IMR-90 (cell line): ENCODE measurements around the gene DSG3. TPM values are rescaled to one million over a fixed set of nuclear protein-coding genes. Genes with fewer than 3 reads are reported as not detected.

Experiments used
- ATAC-seq: fragments of 200-7000 bp; cut with Tn5 transposase; 2 replicates; pipeline ENCODE4 v1.9.1; 2020; ENCODE audit warnings: low read depth, mild to moderate bottlenecking, moderate library complexity
- BruUV-seq: library from RNA; stranded (reverse); fragments of 400-500 nt; replicated peaks from 2 replicates; lab custom pipeline; 2021; lab: Mats Ljungman, UMichigan
- CTCF ChIA-PET: fragments of 300-600 bp; formaldehyde crosslinking; extraction: SDS; loops from one replicate; lab custom pipeline; 2021; ENCODE audit warnings: antibody characterized with exemption; lab: Yijun Ruan, JAX
- POLR2A ChIA-PET: fragments of 300-600 bp; sonication (Branson Sonifier 250); formaldehyde crosslinking; loops from one replicate; lab custom pipeline; 2022; ENCODE audit warnings: antibody characterized with exemption; ENCODE audit not compliant: unreplicated experiment; lab: Charles Lee
- DNase-seq: peaks from one replicate; pipeline ENCODE4 v3.0.0; 2013
- H2AFZ ChIP-seq: replicated peaks from 2 replicates; pipeline ENCODE3; 2013; ENCODE audit warnings: low read length, mild to moderate bottlenecking; ENCODE audit not compliant: poor library complexity
- H2AK5ac ChIP-seq: 2 replicates; pipeline ENCODE4 v1.6.1; 2013; ENCODE audit warnings: low read depth, low read length, inconsistent platforms
- H2AK9ac ChIP-seq: replicated peaks from 2 replicates; pipeline ENCODE3; 2013; ENCODE audit warnings: mild to moderate bottlenecking, low read depth, low read length, moderate library complexity; ENCODE audit not compliant: poor library complexity
- H2BK120ac ChIP-seq: 2 replicates; pipeline ENCODE4 v1.6.1; 2013; ENCODE audit warnings: low read depth, low read length, inconsistent platforms
- H2BK15ac ChIP-seq: 3 replicates; pipeline ENCODE4 v1.6.1; 2013; ENCODE audit warnings: low read depth, low read length, inconsistent platforms
- H2BK20ac ChIP-seq: 2 replicates; pipeline ENCODE4 v1.6.1; 2013; ENCODE audit warnings: low read depth, mild to moderate bottlenecking, inconsistent platforms, low read length, moderate library complexity
- H2BK5ac ChIP-seq: 2 replicates; pipeline ENCODE4 v1.6.1; 2013; ENCODE audit warnings: mild to moderate bottlenecking, low read depth, low read length, inconsistent platforms; ENCODE audit not compliant: poor library complexity, severe bottlenecking
- H3K14ac ChIP-seq: replicated peaks from 2 replicates; pipeline ENCODE4 v1.6.1; 2013; ENCODE audit warnings: low read depth, low read length, inconsistent platforms
- H3K18ac ChIP-seq: 2 replicates; pipeline ENCODE4 v1.6.1; 2013; ENCODE audit warnings: low read depth, low read length, control low read depth
- H3K23ac ChIP-seq: 2 replicates; pipeline ENCODE4 v1.6.1; 2013; ENCODE audit warnings: low read depth, low read length, inconsistent platforms
- H3K27ac ChIP-seq: 2 replicates; pipeline ENCODE4 v1.5.1; 2013; ENCODE audit warnings: mild to moderate bottlenecking, control low read depth, low read length; ENCODE audit not compliant: insufficient read depth
- H3K27me3 ChIP-seq: 2 replicates; pipeline ENCODE4 v1.6.1; 2013; ENCODE audit warnings: low read length; ENCODE audit not compliant: control insufficient read depth, insufficient read depth
- H3K36me3 ChIP-seq: 2 replicates; pipeline ENCODE4 v1.6.1; 2013; ENCODE audit warnings: low read length, mixed read lengths; ENCODE audit not compliant: control insufficient read depth, insufficient read depth
- H3K4ac ChIP-seq: 2 replicates; pipeline ENCODE4 v1.6.1; 2013; ENCODE audit warnings: low read depth, low read length, inconsistent platforms
- H3K4me1 ChIP-seq: 2 replicates; pipeline ENCODE4 v1.6.1; 2013; ENCODE audit warnings: low read length, mixed read lengths; ENCODE audit not compliant: control insufficient read depth, insufficient read depth
- H3K4me2 ChIP-seq: 2 replicates; pipeline ENCODE4 v1.6.1; 2013; ENCODE audit warnings: low read depth, mild to moderate bottlenecking, control low read depth, low read length, moderate library complexity
- H3K4me3 ChIP-seq: 2 replicates; pipeline ENCODE4 v1.5.1; 2013; ENCODE audit warnings: low read depth, mild to moderate bottlenecking, control low read depth, low read length, moderate library complexity; ENCODE audit not compliant: insufficient read depth
- H3K56ac ChIP-seq: 2 replicates; pipeline ENCODE4 v1.6.1; 2013; ENCODE audit warnings: low read length, inconsistent platforms; ENCODE audit not compliant: insufficient read depth; ENCODE audit errors: extremely low read depth
- H3K79me1 ChIP-seq, 2 experiments: 2 replicates each; pipeline ENCODE4 v1.6.1; 2013; ENCODE audit warnings: low read length in 2 of 2, inconsistent platforms in 1 of 2, low read depth in 1 of 2
- H3K9ac ChIP-seq: 2 replicates; pipeline ENCODE4 v1.6.1; 2013; ENCODE audit warnings: low read depth, low read length, control low read depth
- H3K9me1 ChIP-seq: 2 replicates; pipeline ENCODE4 v1.6.1; 2013; ENCODE audit warnings: low read length, inconsistent platforms; ENCODE audit not compliant: insufficient read depth
- H3K9me3 ChIP-seq: 2 replicates; pipeline ENCODE4 v1.6.1; 2013; ENCODE audit warnings: low read length; ENCODE audit not compliant: control insufficient read depth, insufficient read depth
- H4K20me1 ChIP-seq: 2 replicates; pipeline ENCODE4 v1.6.1; 2013; ENCODE audit warnings: low read length, inconsistent platforms; ENCODE audit not compliant: insufficient read depth
- H4K5ac ChIP-seq: 2 replicates; pipeline ENCODE4 v1.6.1; 2013; ENCODE audit warnings: mild to moderate bottlenecking, low read depth, low read length, control low read depth
- H4K8ac ChIP-seq, 2 experiments: 2 replicates each; pipeline ENCODE4 v1.6.1; 2013; ENCODE audit warnings: low read depth in 2 of 2, low read length in 2 of 2, control low read depth in 1 of 2, inconsistent platforms in 1 of 2
- H4K91ac ChIP-seq: 2 replicates; pipeline ENCODE4 v1.6.1; 2013; ENCODE audit warnings: low read depth, low read length, inconsistent platforms; ENCODE audit not compliant: insufficient read depth
- BHLHE40 ChIP-seq: fragments of 150-350 bp; IDR thresholded peaks from 2 replicates; pipeline ENCODE4 v1.6.1; 2016; ENCODE audit warnings: mild to moderate bottlenecking, low read depth, low read length
- CEBPB ChIP-seq: IDR thresholded peaks from 2 replicates; pipeline ENCODE4 v1.6.1; 2012; ENCODE audit warnings: low read depth, low read length, improper control_type of control experiment
- CHD1 ChIP-seq: IDR thresholded peaks from 2 replicates; pipeline ENCODE4 v1.6.1; 2012; ENCODE audit warnings: low read depth, low read length, improper control_type of control experiment
- CTCF ChIP-seq: conservative IDR thresholded peaks from 2 replicates; pipeline ENCODE4 v1.5.1; 2012; ENCODE audit warnings: mild to moderate bottlenecking, low read depth, low read length, improper control_type of control experiment
- ELK1 ChIP-seq: fragments of 150-350 bp; IDR thresholded peaks from 2 replicates; pipeline ENCODE4 v1.6.1; 2016; ENCODE audit warnings: low read depth, mild to moderate bottlenecking, low read length, moderate library complexity, borderline replicate concordance
- FOS ChIP-seq: fragments of 150-350 bp; IDR thresholded peaks from 2 replicates; pipeline ENCODE4 v1.6.1; 2016; ENCODE audit warnings: low read depth, low read length
- MAFK ChIP-seq: IDR thresholded peaks from 2 replicates; pipeline ENCODE4 v1.6.1; 2012; ENCODE audit warnings: low read depth, low read length, improper control_type of control experiment
- MAZ ChIP-seq: IDR thresholded peaks from 2 replicates; pipeline ENCODE4 v1.6.1; 2012; ENCODE audit warnings: low read depth, mild to moderate bottlenecking, low read length, improper control_type of control experiment, moderate library complexity, borderline replicate concordance
- MXI1 ChIP-seq: IDR thresholded peaks from 2 replicates; pipeline ENCODE4 v1.6.1; 2012; ENCODE audit warnings: low read depth, mild to moderate bottlenecking, low read length, moderate library complexity, borderline replicate concordance
- NFE2L2 ChIP-seq: fragments of 150-350 bp; IDR thresholded peaks from 2 replicates; pipeline ENCODE4 v1.6.1; 2016; ENCODE audit warnings: low read depth, mild to moderate bottlenecking, low read length
- POLR2A ChIP-seq: IDR thresholded peaks from 2 replicates; pipeline ENCODE4 v1.6.1; 2012; ENCODE audit warnings: mild to moderate bottlenecking, low read depth, low read length
- RAD21 ChIP-seq: IDR thresholded peaks from 2 replicates; pipeline ENCODE4 v1.6.1; 2012; ENCODE audit warnings: low read length, improper control_type of control experiment
- RCOR1 ChIP-seq: IDR thresholded peaks from 2 replicates; pipeline ENCODE4 v1.6.1; 2012; ENCODE audit warnings: mild to moderate bottlenecking, low read length, improper control_type of control experiment; ENCODE audit not compliant: insufficient replicate concordance
- RFX5 ChIP-seq: IDR thresholded peaks from 2 replicates; pipeline ENCODE4 v1.8.0; 2012; ENCODE audit warnings: low read depth, mild to moderate bottlenecking, low read length, moderate library complexity
- SMC3 ChIP-seq: fragments of 150-350 bp; IDR thresholded peaks from 2 replicates; pipeline ENCODE4 v1.6.1; 2016; ENCODE audit warnings: low read depth, mild to moderate bottlenecking, antibody characterized with exemption, low read length, moderate library complexity
- USF2 ChIP-seq: fragments of 150-350 bp; IDR thresholded peaks from 2 replicates; pipeline ENCODE4 v1.6.1; 2017; ENCODE audit warnings: mild to moderate bottlenecking, antibody characterized with exemption, low read length, low read depth
- WGBS, 2 experiments: methylation state at CpG; one replicate each; pipeline versions ENCODE4 v1.1.5 to v1.1.7; 2013; ENCODE audit warnings: missing lambda C conversion rate in 2 of 2; ENCODE audit not compliant: insufficient read length in 1 of 2; ENCODE audit errors: extremely low coverage in 2 of 2; 5-methylcytosine and 5-hydroxymethylcytosine counted together
- dilution Hi-C: fragments of 300-500 bp; cut with HindIII; formaldehyde crosslinking; loops from one replicate; pipeline ENCODE4 v1.14.3; 2018; ENCODE audit warnings: low sequenced_read_pairs; ENCODE audit not compliant: unreplicated experiment
- in situ Hi-C: fragments of 300-500 bp; cut with MboI; formaldehyde crosslinking; loops from 3 replicates; pipeline ENCODE4 v1.14.3; 2019; ENCODE audit warnings: low sequenced_read_pairs, inconsistent platforms, mixed read lengths
- intact Hi-C: fragments of 100-400 bp; cut with micrococcal nuclease; formaldehyde crosslinking; loops from 2 replicates; pipeline ENCODE4 v1.10.0; 2022
- polyA plus RNA-seq, 3 experiments: library from polyadenylated mRNA; depleted of rRNA; stranded (reverse); fragments of >200 nt; gene quantifications; 2 replicates each; pipeline ENCODE4 v1.2.3, GENCODE V29; 2012; ENCODE audit warnings: low replicate concordance in 1 of 3
- total RNA-seq: library from RNA; depleted of rRNA; stranded (reverse); fragments of >200 nt; gene quantifications from 2 replicates; pipeline ENCODE4 v1.2.3, GENCODE V29; 2012

Gene DSG3
- total and polyA plus RNA-seq, 2 of the 4 experiments (the other 2 are of a cell fraction), result not detected

- no CpG with 5 or more reads among the region's 6 CpGs for WGBS, 2 experiments
- Histone ChIP-seq H3K36me3 (no peaks in the 10 kb centered on the region), H3K23ac (no peak overlapping the region), H3K4me3 (no peak overlapping the region), H3K9me3 (peaks cover 6% of the 10 kb centered on the region), H3K4me2 (no peak overlapping the region), H4K8ac (no peak overlapping the region), H2AK9ac (no peak overlapping the region), H2BK5ac (no peak overlapping the region), H2AK5ac (no peak overlapping the region), H3K56ac (no peak overlapping the region), H4K91ac (no peak overlapping the region), H3K9me1 (no peaks in the 10 kb centered on the region), H4K20me1 (no peaks in the 10 kb centered on the region), H3K4me1 (no peaks in the 10 kb centered on the region), H3K27me3 (no peaks in the 10 kb centered on the region), H3K14ac (no peak overlapping the region), H2BK20ac (no peak overlapping the region), H2BK120ac (no peak overlapping the region), H4K5ac (no peak overlapping the region), H2BK15ac (no peak overlapping the region), H3K79me1 (no peaks in the 10 kb centered on the region), H3K27ac (no peak overlapping the region), H3K4ac (no peak overlapping the region), H2AFZ (no peak overlapping the region), H3K18ac (no peak overlapping the region), H3K9ac (no peak overlapping the region)
- no peak for DNase-seq
- dilution Hi-C loops (no loop called here), intact Hi-C loops (no loop called here), in situ Hi-C loops (no loop called here)
- no TSS peak for BruUV-seq
- ATAC-seq, result no peak
- ChIA-PET POLR2A (no interaction called here), CTCF (no interaction called here)
- TF ChIP-seq CTCF, result no peak
- no peak for TF ChIP-seq BHLHE40
- no peak for TF ChIP-seq FOS
- TF ChIP-seq USF2, result no peak
- TF ChIP-seq POLR2A, result no peak
- TF ChIP-seq MAZ, result no peak
- no peak for TF ChIP-seq NFE2L2
- TF ChIP-seq CHD1, result no peak
- no peak for TF ChIP-seq RCOR1
- no peak for TF ChIP-seq RAD21
- no peak; the same call in 1 of the 2 replicates for TF ChIP-seq MAFK
- TF ChIP-seq SMC3, result no peak
- TF ChIP-seq CEBPB, result no peak
- no peak for TF ChIP-seq RFX5
- no peak for TF ChIP-seq ELK1
- TF ChIP-seq MXI1, result no peak
Measured at GRCh38 chr18:31413137-31413536, 34.4 kb upstream of the DSG3 start.
